Peyer's patch (tissue), 4 donors: ENCODE measurements around the gene UMOD.

Experiments
- POLR2A ChIP-seq, 2 donors: fragments of 450-650 bp; IDR thresholded peaks; one replicate each; pipeline ENCODE4 v1.5.1; 2017; ENCODE audit warnings: antibody characterized with exemption in 2 of 2, mild to moderate bottlenecking in 2 of 2, moderate library complexity in 2 of 2
- TF ChIP-seq, protein P1 (sequence below), 6 experiments: fragments of 450-650 bp in 4 of 6; fragments of 200-600 bp in 2 of 6; sonication (generic) in 1 of 6; IDR thresholded peaks; one replicate each; pipeline ENCODE4 v1.5.1; 2017 to 2019; ENCODE audit warnings: antibody characterized with exemption in 6 of 6, mild to moderate bottlenecking in 3 of 6, moderate library complexity in 1 of 6

DNA sequence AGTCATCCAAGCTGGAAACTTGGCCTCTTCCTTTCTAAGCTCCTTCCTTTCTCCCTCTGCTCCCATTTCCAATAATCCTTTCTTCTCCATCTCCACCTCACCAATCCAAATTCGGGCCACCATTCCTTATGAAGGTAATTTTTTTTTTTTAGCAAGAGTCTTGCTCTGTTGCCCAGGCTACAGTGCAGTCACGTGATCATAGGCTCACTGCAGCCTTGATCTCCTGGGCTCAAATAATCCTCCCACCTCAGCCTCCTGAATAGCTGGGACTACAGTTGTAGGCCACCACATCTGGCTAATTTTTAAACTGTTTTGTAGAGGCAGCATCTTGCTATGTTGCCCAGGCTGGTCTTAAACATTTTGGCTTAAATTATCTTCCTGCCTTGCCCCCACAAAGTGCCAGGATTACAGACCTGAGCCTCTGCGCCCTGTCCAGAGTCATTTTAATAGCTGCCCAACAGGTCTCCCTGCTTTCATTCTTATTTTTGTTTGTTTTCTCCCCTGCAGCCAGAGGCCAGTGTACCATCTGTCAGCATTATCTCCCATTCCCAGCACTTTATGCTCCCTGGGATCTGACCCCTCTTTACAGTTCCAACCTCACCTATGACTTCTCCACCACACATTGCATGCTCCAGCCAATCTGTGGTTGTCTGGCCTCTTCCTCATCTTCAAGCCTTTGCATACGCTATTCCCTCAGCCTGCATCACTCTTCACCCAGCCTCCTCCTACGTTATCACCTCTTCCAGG, 22.9 kb downstream of the UMOD start:
- TF ChIP-seq, protein P1, sequence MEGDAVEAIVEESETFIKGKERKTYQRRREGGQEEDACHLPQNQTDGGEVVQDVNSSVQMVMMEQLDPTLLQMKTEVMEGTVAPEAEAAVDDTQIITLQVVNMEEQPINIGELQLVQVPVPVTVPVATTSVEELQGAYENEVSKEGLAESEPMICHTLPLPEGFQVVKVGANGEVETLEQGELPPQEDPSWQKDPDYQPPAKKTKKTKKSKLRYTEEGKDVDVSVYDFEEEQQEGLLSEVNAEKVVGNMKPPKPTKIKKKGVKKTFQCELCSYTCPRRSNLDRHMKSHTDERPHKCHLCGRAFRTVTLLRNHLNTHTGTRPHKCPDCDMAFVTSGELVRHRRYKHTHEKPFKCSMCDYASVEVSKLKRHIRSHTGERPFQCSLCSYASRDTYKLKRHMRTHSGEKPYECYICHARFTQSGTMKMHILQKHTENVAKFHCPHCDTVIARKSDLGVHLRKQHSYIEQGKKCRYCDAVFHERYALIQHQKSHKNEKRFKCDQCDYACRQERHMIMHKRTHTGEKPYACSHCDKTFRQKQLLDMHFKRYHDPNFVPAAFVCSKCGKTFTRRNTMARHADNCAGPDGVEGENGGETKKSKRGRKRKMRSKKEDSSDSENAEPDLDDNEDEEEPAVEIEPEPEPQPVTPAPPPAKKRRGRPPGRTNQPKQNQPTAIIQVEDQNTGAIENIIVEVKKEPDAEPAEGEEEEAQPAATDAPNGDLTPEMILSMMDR (IDR thresholded peaks at IDR 0.05): no peak
- no peak for TF ChIP-seq POLR2A (IDR thresholded peaks at IDR 0.05)
